ENCODE results near the gene ST8SIA4. TPM values are rescaled to one million over a fixed set of nuclear protein-coding genes. Genes with fewer than 3 reads are reported as not detected.

Gene ST8SIA4
- total RNA-seq, 2 donors from 2014 or later: 0.80 to 0.82 TPM

GRCh38 chr5:100791391-100791790, 111.7 kb downstream of the ST8SIA4 start:
- intact Hi-C loops (cut with DNase I): no loop called here
- TF ChIP-seq POLR2A (IDR thresholded peaks at IDR 0.05): no peak
- TF ChIP-seq CTCF (IDR thresholded peaks at IDR 0.05): no peak
- TF ChIP-seq POLR2AphosphoS5 (IDR thresholded peaks at IDR 0.05): no peak
- WGBS: 93% methylated on average over 2 of the region's 2 CpGs
- no peak for DNase-seq (ENCODE audit: low spot score)
- H3K27ac ChIP-seq: no peak overlapping the region
- no peaks in the 10 kb centered on the region for H3K4me1 ChIP-seq (replicated peaks)
- H3K9me3 ChIP-seq: no peaks in the 10 kb centered on the region
- H3K4me3 ChIP-seq: no peak overlapping the region
- no peaks in the 10 kb centered on the region for H3K27me3 ChIP-seq (replicated peaks; ENCODE audit: insufficient read depth)
- no peaks in the 10 kb centered on the region for H3K36me3 ChIP-seq

GRCh38 chr5:100790951-100791350, 112.1 kb downstream of the ST8SIA4 start:
- Histone ChIP-seq H3K27ac (no peak overlapping the region), H3K36me3 (no peaks in the 10 kb centered on the region), H3K9me3 (no peaks in the 10 kb centered on the region), H3K27me3 (replicated peaks; ENCODE audit: insufficient read depth) (no peaks in the 10 kb centered on the region), H3K4me3 (no peak overlapping the region), H3K4me1 (replicated peaks) (no peaks in the 10 kb centered on the region)
- TF ChIP-seq CTCF (IDR thresholded peaks at IDR 0.05) (no peak), POLR2AphosphoS5 (IDR thresholded peaks at IDR 0.05) (no peak)
- DNase-seq (ENCODE audit: low spot score): no peak
- WGBS: 93% methylated on average over 2 of the region's 2 CpGs
- intact Hi-C loops (cut with DNase I): no loop called here

GRCh38 chr5:100790170-100790665, 112.9 kb downstream of the ST8SIA4 start:
- intact Hi-C loops (cut with DNase I): no loop called here
- TF ChIP-seq POLR2AphosphoS5 (IDR thresholded peaks at IDR 0.05) (no peak), CTCF (IDR thresholded peaks at IDR 0.05) (no peak), POLR2A (IDR thresholded peaks at IDR 0.05) (no peak)
- no peaks in the 10 kb centered on the region for H3K4me1 ChIP-seq (replicated peaks)
- no peak for DNase-seq (ENCODE audit: low spot score)
- 91% methylated on average over 4 of the region's 4 CpGs for WGBS
- H3K27ac ChIP-seq: no peak overlapping the region
- H3K36me3 ChIP-seq: no peaks in the 10 kb centered on the region
- H3K9me3 ChIP-seq: no peaks in the 10 kb centered on the region
- H3K27me3 ChIP-seq (replicated peaks; ENCODE audit: insufficient read depth): no peaks in the 10 kb centered on the region
- H3K4me3 ChIP-seq: no peak overlapping the region

GRCh38 chr5:100789694-100790093, 113.4 kb downstream of the ST8SIA4 start:
- TF ChIP-seq POLR2AphosphoS5 (IDR thresholded peaks at IDR 0.05) (no peak), POLR2A (IDR thresholded peaks at IDR 0.05) (no peak), CTCF (IDR thresholded peaks at IDR 0.05) (no peak)
- no peak overlapping the region for H3K4me3 ChIP-seq
- H3K9me3 ChIP-seq: no peaks in the 10 kb centered on the region
- H3K36me3 ChIP-seq: no peaks in the 10 kb centered on the region
- 83% methylated on average over 5 of the region's 5 CpGs for WGBS
- no peaks in the 10 kb centered on the region for H3K4me1 ChIP-seq (replicated peaks)
- no peak for DNase-seq (ENCODE audit: low spot score)
- H3K27me3 ChIP-seq (replicated peaks; ENCODE audit: insufficient read depth): no peaks in the 10 kb centered on the region
- no peak overlapping the region for H3K27ac ChIP-seq
- intact Hi-C loops (cut with DNase I): no loop called here

DNA sequence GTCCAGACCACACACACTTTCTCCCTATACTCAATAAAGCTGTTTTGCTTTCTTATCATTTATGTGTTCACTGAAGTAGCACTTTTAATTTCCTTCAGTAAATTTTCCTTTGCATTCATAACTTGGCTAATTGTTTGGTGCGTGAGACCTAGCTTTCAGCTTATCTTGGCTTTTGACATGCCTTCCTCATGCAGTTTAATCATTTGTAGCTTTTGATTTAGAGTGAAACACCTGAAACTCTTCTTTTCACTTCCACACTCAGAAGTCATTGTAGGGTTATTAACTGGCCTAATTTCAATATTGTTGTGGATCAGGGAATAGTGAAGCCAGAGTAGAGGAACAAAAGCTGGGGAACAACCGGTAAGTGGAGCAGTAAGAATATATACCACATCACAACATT, 114.7 kb downstream of the ST8SIA4 start:
- TF ChIP-seq POLR2AphosphoS5 (IDR thresholded peaks at IDR 0.05) (no peak), POLR2A (IDR thresholded peaks at IDR 0.05) (no peak), CTCF (IDR thresholded peaks at IDR 0.05) (no peak)
- intact Hi-C loops (cut with DNase I): no loop called here
- Histone ChIP-seq H3K4me3 (no peak overlapping the region), H3K27me3 (replicated peaks; ENCODE audit: insufficient read depth) (no peaks in the 10 kb centered on the region), H3K9me3 (no peaks in the 10 kb centered on the region), H3K4me1 (replicated peaks) (no peaks in the 10 kb centered on the region), H3K36me3 (no peaks in the 10 kb centered on the region), H3K27ac (no peak overlapping the region)
- no peak for DNase-seq (ENCODE audit: low spot score)
- 40% methylated on average over 2 of the region's 2 CpGs for WGBS
